SHP77 (cell line): ENCODE data around the gene EPB41L3.
"Not testable (repeated sequence)": the region's sequence is repeated elsewhere in the genome, so short reads cannot be mapped to it uniquely, and the experiment has no call there.

Experiments used
- DNase-seq, 2 experiments: peaks; one replicate each; lab custom pipeline; 2025; lab: John Stamatoyannopoulos, UW

Gene EPB41L3

GRCh38 chr18:5496305-5496704 lies 47.5 kb downstream of the EPB41L3 start:
- no peak for DNase-seq

- no peak for DNase-seq
These were observed 52.9 kb downstream of the EPB41L3 start for GRCh38 chr18:5490753-5491480.

- DNase-seq, result no peak
These were observed 55.0 kb downstream of the EPB41L3 start for GRCh38 chr18:5488844-5489243.

- DNase-seq, result not testable (repeated sequence)
These were observed 55.8 kb downstream of the EPB41L3 start for GRCh38 chr18:5488044-5488443.

GRCh38 chr18:5484526-5484925 lies 59.3 kb downstream of the EPB41L3 start:
- no peak for DNase-seq

GRCh38 chr18:5481621-5482020 lies 62.2 kb downstream of the EPB41L3 start:
- no peak for DNase-seq

GRCh38 chr18:5478261-5478660 lies 65.5 kb downstream of the EPB41L3 start:
- DNase-seq, result no peak

GRCh38 chr18:5476961-5477800 lies 66.6 kb downstream of the EPB41L3 start:
- no peak for DNase-seq

- no peak for DNase-seq
These were observed 68.5 kb downstream of the EPB41L3 start for GRCh38 chr18:5475267-5475666.

- DNase-seq, result no peak
These were observed 74.5 kb downstream of the EPB41L3 start for GRCh38 chr18:5469340-5469739.

- no peak for DNase-seq
These were observed 75.4 kb downstream of the EPB41L3 start for GRCh38 chr18:5468394-5468793.

GRCh38 chr18:5467671-5468070 lies 76.1 kb downstream of the EPB41L3 start:
- DNase-seq, result no peak

GRCh38 chr18:5466256-5466655 lies 77.5 kb downstream of the EPB41L3 start:
- DNase-seq, result no peak

- DNase-seq, result no peak
These were observed 79.5 kb downstream of the EPB41L3 start for GRCh38 chr18:5464251-5464650.

GRCh38 chr18:5463831-5464230 lies 80.0 kb downstream of the EPB41L3 start:
- DNase-seq, result no peak

GRCh38 chr18:5463390-5463789 lies 80.4 kb downstream of the EPB41L3 start:
- no peak for DNase-seq

GRCh38 chr18:5462227-5462626 lies 81.6 kb downstream of the EPB41L3 start:
- no peak for DNase-seq

- DNase-seq, result no peak
These were observed 82.8 kb downstream of the EPB41L3 start for GRCh38 chr18:5461041-5461440.

- no peak for DNase-seq
These were observed 86.3 kb downstream of the EPB41L3 start for GRCh38 chr18:5457462-5457957.

- DNase-seq, result no peak
These were observed 87.0 kb downstream of the EPB41L3 start for GRCh38 chr18:5456577-5457461.

GRCh38 chr18:5455674-5456073 lies 88.1 kb downstream of the EPB41L3 start:
- DNase-seq, result no peak

GRCh38 chr18:5452943-5453443 lies 90.8 kb downstream of the EPB41L3 start:
- DNase-seq, result no peak
